ENCODE results near the gene WSCD1.

WSCD1 gene

DNA sequence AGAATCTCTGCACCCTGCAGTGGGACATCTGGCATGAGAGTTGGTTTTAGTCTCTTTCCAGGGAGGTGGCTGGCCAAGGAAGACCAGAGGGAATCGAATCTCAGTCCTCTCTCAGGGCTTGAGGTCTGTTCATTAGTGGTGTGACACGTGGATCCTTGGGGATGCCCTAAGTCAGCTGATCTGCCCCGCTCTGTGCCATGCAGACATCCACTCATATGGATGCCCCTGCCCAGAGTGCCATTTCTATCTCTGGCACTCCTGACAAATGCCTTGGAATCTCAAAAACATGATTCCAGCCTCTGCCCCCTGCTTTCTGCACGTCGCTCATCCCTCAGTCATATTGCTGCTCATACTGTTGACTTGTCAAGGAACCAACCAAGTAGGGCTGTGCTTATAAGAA, 38.8 kb downstream of the WSCD1 start:
- no peak for DNase-seq

DNA sequence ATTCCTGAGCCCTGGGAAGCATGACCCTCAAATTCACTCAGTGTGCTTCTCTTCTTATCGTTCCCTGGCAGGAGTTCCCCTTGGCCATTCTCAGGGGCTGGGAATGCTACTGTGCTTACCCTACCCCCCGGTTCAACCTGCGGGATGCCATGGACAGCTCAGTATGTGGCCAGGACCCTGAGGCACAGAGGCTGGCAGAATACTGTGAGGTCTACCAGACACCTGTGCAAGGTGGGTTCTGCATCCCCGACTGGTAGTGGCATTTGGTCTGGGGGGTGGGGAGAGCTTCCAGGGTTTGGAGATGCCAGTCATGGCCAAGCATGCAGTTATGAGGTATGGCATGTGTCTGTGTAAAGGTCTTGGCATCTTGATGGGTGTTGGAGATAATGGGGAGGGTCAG, 39.4 kb downstream of the WSCD1 start:
- DNase-seq, result no peak

GRCh38 chr17:6110088-6110487, 39.9 kb downstream of the WSCD1 start:
- DNase-seq, result no peak

DNA sequence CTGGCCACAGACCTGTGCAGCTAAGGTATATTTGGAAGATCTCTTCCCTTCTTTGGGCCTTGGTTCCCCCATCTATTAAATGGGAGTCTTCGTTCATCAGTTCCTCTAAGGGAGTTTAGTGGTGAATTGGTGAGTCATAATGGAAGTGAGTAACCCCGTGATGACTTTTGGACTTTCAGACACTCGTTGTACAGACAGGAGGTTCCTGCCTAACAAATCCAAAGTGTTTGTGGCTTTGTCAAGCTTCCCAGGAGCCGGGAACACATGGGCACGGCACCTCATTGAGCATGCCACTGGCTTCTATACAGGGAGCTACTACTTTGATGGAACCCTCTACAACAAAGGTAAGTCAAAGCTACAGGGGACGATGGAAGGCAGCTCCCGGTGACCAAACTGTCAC, 40.4 kb downstream of the WSCD1 start:
- no peak for DNase-seq

GRCh38 chr17:6120351-6120750, 50.2 kb downstream of the WSCD1 start:
- no peak for DNase-seq

- no peak for DNase-seq
Measured at GRCh38 chr17:6124856-6125255, 54.7 kb downstream of the WSCD1 start.

- no peak for DNase-seq
Measured at GRCh38 chr17:6126768-6127167, 56.6 kb downstream of the WSCD1 start.

DNA sequence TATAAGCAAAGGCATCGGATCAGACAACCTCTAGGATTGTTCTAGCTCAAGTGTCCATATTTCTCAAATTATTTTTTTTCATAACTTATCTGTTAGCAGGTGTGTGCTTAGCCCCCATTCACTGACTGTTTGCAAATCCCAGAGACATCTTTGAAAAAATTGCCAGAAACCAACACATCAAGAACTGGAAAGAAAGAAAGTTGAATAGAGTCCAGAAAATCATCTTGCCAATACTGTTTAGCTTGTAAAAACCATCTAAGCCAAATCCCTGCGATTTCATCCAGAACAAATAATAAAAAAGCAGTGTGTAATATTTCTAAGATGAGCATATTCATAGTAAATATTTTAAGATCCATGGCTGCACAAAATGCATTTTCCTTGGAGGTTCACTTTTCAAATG, 64.5 kb downstream of the WSCD1 start:
- DNase-seq, result no peak

DNA sequence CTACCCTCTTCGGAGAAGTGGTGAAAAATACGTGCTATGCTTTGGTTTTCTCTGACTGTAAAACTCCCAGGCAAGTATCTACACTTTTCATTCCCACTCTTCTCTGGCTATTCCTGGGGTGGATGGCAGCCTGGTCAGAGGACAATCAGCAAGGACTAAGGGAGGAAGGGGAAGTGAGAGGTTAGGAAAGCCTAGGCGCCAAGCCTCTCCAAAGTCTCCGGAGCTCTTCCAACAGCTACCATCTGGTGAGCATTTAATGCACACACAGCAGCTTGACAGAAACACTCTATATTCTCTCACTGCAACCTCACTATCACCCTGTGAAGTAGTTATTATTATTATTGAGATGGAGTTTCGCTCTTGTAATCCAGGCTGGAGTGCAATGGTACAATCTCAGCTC, 65.1 kb downstream of the WSCD1 start:
- DNase-seq, result no peak

DNA sequence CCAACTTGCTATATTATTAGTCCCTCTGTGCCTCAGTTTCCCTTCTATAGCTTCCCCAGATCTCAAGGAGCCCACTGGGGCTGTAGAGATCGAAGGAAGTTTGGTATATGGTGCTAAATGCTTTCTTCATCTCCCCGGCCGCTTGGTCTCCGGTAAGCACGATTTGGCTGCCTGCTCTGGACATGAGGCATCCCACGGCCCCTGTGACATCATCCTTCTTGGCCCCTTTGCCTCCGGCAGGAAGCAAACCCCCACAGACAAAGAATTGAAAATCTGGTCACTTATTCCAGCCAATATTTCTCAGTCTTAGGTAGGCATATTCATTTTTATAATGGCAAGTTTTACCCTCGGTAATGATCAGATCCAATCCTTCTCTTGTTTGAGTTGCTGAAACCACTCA, 65.8 kb downstream of the WSCD1 start:
- no peak for DNase-seq

- DNase-seq, result no peak
Measured at GRCh38 chr17:6137716-6138502, 67.7 kb downstream of the WSCD1 start.

DNA sequence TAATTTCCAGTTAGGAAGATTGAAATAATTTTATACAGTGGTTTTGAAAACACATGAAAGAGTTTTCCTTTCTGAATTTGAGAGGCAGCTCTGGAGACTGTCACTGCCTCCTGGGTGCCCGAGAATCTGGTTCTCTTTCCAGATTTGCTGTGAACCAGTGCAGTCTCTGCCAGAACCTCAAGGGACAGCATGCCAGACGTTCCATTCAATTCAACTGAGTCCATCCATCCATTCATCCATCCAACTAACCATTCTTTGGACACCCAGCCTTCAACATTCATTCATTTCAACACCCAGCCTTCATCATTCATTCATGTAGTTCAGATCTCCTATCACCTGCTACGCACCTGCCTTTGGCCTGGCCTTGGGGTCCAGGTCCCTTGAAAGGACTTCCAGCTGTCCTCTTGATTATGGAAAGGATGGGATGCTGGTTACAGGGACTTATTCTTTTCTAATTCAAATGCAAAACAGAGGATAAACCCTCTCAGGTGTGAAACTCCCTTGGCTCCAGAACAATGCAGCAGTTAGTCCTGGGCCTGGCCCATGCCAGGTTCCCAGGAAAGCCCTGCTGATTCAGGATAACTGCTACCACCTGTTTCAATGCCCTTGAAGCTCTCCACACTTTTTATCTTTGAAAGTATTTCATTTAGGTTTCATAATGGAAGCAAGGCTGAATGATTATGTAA, 68.7 kb downstream of the WSCD1 start:
- DNase-seq, result no peak

- no peak for DNase-seq
Measured at GRCh38 chr17:6139447-6139832, 69.3 kb downstream of the WSCD1 start.

DNA sequence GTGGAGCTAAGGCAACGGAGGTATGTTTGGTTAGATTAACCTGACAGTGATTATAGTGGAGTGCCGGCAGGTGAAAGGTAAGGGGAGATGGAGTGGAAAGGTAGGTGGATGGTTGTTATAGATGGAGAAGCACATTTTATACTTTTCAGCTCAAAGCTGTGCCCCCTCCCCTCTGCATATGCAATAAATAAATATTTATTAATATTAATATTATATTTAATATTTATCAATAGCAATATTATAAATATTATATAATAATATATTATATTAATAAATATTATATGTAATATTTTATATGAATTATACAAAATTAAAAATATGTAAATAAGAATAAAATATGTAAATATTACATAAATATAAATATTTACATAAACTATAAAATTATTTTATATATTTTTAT, 70.0 kb downstream of the WSCD1 start:
- no peak for DNase-seq

DNA sequence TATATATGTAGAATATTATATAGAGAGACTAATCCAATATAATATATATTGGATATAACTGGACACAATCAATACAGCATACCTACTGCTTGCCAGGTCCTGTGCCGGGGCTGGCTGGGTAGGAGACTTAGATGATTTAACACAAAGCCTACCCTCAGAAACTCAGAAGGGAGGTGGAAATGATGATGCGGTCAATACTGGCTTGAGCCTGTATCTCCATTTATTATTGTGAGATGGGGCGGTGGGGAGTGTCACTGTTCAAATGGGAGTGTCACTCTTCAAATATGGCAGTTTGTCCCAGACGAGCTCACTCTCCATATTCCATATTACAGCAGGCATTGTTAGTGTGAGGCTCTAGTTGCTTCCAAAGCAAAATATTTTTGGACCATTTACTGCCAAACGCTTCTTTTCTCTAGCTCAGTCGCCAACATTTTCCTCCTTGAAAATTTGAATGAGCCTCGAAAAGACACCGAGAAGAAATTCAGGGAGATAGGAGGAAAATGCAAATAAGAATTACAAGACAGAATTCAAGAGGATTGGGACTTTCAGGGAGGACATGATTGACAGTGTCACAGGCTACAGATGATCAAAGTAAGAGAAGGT, 70.7 kb downstream of the WSCD1 start:
- no peak for DNase-seq

GRCh38 chr17:6142701-6143100, 72.5 kb downstream of the WSCD1 start:
- DNase-seq, result no peak

DNA sequence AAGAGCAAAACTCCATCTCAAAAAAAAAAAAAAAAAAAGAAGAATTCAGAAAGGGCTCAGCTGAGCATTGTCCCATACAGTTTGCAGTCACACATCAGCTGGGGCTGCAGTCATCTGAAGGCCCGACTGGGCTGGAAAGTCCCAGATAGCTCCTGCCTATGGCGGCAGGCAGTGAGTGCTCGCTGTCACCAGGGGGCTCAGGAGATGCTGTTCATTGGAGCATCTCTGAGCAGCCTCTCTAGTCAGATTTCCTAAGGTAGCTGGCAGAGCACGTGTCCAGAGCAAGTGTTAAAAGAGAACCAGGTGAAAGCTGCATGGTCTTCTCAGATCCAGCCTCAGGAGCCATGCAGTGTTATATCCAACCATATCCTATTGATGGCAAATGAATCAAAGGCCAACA, 75.8 kb downstream of the WSCD1 start:
- no peak for DNase-seq

DNA sequence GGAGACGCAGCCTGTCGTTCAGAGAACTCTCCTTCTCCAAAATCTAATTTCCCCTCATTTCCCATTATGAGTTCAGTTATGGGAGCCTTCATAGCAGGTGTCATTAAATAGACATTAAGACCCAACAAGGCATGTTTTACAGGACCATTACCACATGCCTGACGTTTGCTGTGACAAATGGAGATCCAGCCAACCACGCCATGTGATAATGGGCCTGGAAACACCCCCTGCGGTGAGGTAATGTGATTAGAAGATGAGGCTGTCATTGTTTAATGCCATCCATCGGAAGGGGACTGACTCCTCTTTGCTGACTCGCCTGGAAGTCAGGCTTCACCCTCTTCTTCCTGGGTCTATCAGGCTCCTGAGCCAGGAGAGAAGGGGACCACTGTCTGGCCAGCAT, 76.9 kb downstream of the WSCD1 start:
- no peak for DNase-seq

- no peak for DNase-seq
Measured at GRCh38 chr17:6153375-6153774, 83.2 kb downstream of the WSCD1 start.

DNA sequence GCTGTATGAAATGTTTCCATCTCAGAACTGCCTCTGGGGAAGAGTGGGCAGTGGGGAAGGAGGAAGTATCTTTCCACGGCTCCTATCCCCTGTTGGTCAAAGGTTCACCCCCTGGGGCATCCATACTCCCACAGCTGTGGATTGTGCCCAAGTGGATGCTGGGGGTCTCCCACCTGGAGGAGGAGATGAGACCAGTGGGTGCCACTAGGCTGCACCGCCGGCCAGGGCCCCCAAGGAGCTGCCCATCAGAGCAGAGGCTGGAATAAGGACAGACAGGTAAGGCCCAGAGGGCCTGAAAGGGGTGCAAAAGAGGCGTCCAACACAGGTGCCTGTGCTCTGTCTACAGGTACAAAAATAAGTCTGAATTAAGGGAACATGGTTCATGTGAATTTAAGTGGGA, 87.5 kb downstream of the WSCD1 start:
- DNase-seq, result no peak

- no peak for DNase-seq
Measured at GRCh38 chr17:6159541-6160231, 89.5 kb downstream of the WSCD1 start.

- no peak for DNase-seq
Measured at GRCh38 chr17:6160232-6160555, 90.0 kb downstream of the WSCD1 start.

GRCh38 chr17:6160911-6161855, 91.0 kb downstream of the WSCD1 start:
- no peak for DNase-seq

Data from hematopoietic multipotent progenitor cell treated with erythropoietin and hydrocortisone succinate and interleukin-3 and kit ligand, for 8 days (in vitro differentiated cells).